Keratinocyte (primary cell): ENCODE results near the gene PDK1. TPM values are rescaled to one million over a fixed set of nuclear protein-coding genes. Genes with fewer than 3 reads are reported as not detected.
"Not testable (repeated sequence)": the region's sequence is repeated elsewhere in the genome, so short reads cannot be mapped to it uniquely, and the experiment has no call there.

Source experiments
- DNase-seq: peaks from one replicate; pipeline ENCODE4 v3.0.0-alpha.2; 2011; ENCODE audit warnings: low read depth, missing footprints, low spot score
- FAIRE-seq: peaks from 2 replicates; lab custom pipeline; 2011; peaks lifted over from hg19 to GRCh38; lab: Jason Lieb, UNC
- H2AFZ ChIP-seq: 2 replicates; pipeline ENCODE4 v1.6.0; 2012; ENCODE audit warnings: low read length, control low read depth, inconsistent platforms; ENCODE audit not compliant: control insufficient read depth
- H3K27ac ChIP-seq: 2 replicates; pipeline ENCODE4 v1.5.1; 2011; ENCODE audit warnings: low read length; ENCODE audit not compliant: control insufficient read depth, insufficient read depth
- H3K27me3 ChIP-seq: 3 replicates; pipeline ENCODE4 v1.6.0; 2011; ENCODE audit warnings: low read length; ENCODE audit not compliant: control insufficient read depth, insufficient read depth; ENCODE audit errors: extremely low read depth
- H3K36me3 ChIP-seq, 2 experiments: 2 replicates in 1 of 2; 3 replicates in 1 of 2; pipeline ENCODE4 v1.5.1; 2011; ENCODE audit warnings: low read length in 2 of 2, mild to moderate bottlenecking in 1 of 2; ENCODE audit not compliant: control insufficient read depth in 2 of 2, insufficient read depth in 2 of 2; ENCODE audit errors: extremely low read depth in 1 of 2
- H3K4me1 ChIP-seq: 3 replicates; pipeline ENCODE4 v1.5.1; 2011; ENCODE audit warnings: low read length; ENCODE audit not compliant: control insufficient read depth, insufficient read depth; ENCODE audit errors: extremely low read depth
- H3K4me2 ChIP-seq: 3 replicates; pipeline ENCODE4 v1.6.0; 2011; ENCODE audit warnings: low read depth, low read length; ENCODE audit not compliant: control insufficient read depth, insufficient read depth; ENCODE audit errors: extremely low read depth
- H3K4me3 ChIP-seq, 3 experiments: fragments of 200-600 bp in 1 of 3; sonication (generic) in 1 of 3; 2 replicates in 2 of 3; 3 replicates in 1 of 3; pipeline ENCODE4 v1.5.1; 2011 to 2016; ENCODE audit warnings: low read length in 3 of 3, mild to moderate bottlenecking in 3 of 3, control low read depth in 2 of 3, inconsistent platforms in 1 of 3, low read depth in 1 of 3, mixed read lengths in 1 of 3, mixed run types in 1 of 3, moderate library complexity in 1 of 3; ENCODE audit not compliant: control insufficient read depth in 2 of 3, insufficient read depth in 2 of 3; ENCODE audit errors: extremely low read depth in 1 of 3
- H3K79me2 ChIP-seq: 2 replicates; pipeline ENCODE4 v1.6.0; 2012; ENCODE audit warnings: low read length; ENCODE audit not compliant: control insufficient read depth, insufficient read depth
- H3K9ac ChIP-seq: 3 replicates; pipeline ENCODE4 v1.6.0; 2011; ENCODE audit warnings: low read length; ENCODE audit not compliant: control insufficient read depth, insufficient read depth; ENCODE audit errors: extremely low read depth
- H3K9me1 ChIP-seq: 3 replicates; pipeline ENCODE4 v1.6.0; 2011; ENCODE audit warnings: low read length; ENCODE audit not compliant: control insufficient read depth, insufficient read depth; ENCODE audit errors: extremely low read depth
- H3K9me3 ChIP-seq: 2 replicates; pipeline ENCODE4 v1.5.1; 2012; ENCODE audit warnings: low read depth, low read length; ENCODE audit not compliant: control insufficient read depth
- H4K20me1 ChIP-seq: 3 replicates; pipeline ENCODE4 v1.6.0; 2011; ENCODE audit warnings: low read length; ENCODE audit not compliant: control insufficient read depth, insufficient read depth; ENCODE audit errors: extremely low read depth
- CTCF ChIP-seq, 3 experiments: IDR thresholded peaks in 1 of 3; conservative IDR thresholded peaks in 1 of 3; optimal IDR thresholded peaks in 1 of 3; 2 replicates in 2 of 3; 3 replicates in 1 of 3; pipeline versions ENCODE3 to v1.5.1; 2011; ENCODE audit warnings: low read length in 3 of 3, mild to moderate bottlenecking in 3 of 3, moderate library complexity in 2 of 3, control low read depth in 1 of 3, inconsistent platforms in 1 of 3; ENCODE audit not compliant: insufficient read depth in 2 of 3; ENCODE audit errors: extremely low read depth in 1 of 3
- EZH2 ChIP-seq: IDR thresholded peaks from one replicate; pipeline ENCODE4 v1.6.1; 2012; ENCODE audit warnings: inconsistent platforms, mild to moderate bottlenecking, low read length, moderate library complexity
- dilution Hi-C: fragments of 300-500 bp; cut with MboI; formaldehyde crosslinking; loops from one replicate; pipeline ENCODE4 v1.7.0; 2020; ENCODE audit warnings: low sequenced_read_pairs; ENCODE audit not compliant: extremely low pct_ligation_motif_present
- polyA plus RNA-seq, 5 experiments: library from polyadenylated mRNA; depleted of rRNA in 3 of 5; stranded (reverse) in 3 of 5; stranded (forward) in 1 of 5; unstranded in 1 of 5; fragments of >200 nt; gene quantifications; 1 replicate in 1 of 5; 2 replicates in 3 of 5; 3 replicates in 1 of 5; pipeline versions ENCODE4 v1.2.1 to v1.2.3, GENCODE V29; 2011 to 2012; ENCODE audit warnings: missing spikeins in 2 of 5, low read depth in 1 of 5, low replicate concordance in 1 of 5

PDK1 gene
- polyA plus RNA-seq, 1 donor (not counting 4 experiments of a cell fraction or from before 2014, with no cell fraction given): 29.2 TPM

DNA sequence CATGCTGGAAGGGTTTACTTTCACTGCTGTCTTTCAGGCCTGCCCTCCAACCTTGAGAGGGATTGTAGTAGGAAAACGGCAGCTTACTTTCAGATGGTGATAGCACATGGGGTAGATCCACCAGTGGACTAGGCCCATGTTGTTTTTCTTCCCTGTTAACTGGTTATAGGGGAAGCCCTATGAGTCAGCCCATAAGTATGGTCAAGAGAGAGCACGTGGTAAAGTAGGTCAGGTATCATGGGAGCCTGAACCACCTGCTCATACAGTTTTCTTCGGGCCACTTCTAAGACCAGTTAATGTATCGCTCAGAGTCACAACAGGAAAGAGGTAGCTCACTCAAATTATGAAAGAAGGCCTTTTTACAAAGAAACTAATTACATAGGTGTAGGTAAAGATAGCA is 33.0 kb downstream of the PDK1 start:
- dilution Hi-C loops: no loop called here
- Histone ChIP-seq H3K9me3 (no peaks in the 10 kb centered on the region), H3K36me3 (peaks cover 15 to 27% of the 10 kb centered on the region in 2 experiments), H2AFZ (no peak overlapping the region), H3K4me1 (no peaks in the 10 kb centered on the region), H3K4me3 (no peak overlapping the region), H3K4me2 (no peak overlapping the region), H4K20me1 (no peaks in the 10 kb centered on the region), H3K27ac (no peak overlapping the region), H3K9ac (no peak overlapping the region), H3K27me3 (no peaks in the 10 kb centered on the region), H3K9me1 (no peaks in the 10 kb centered on the region), H3K79me2 (no peaks in the 10 kb centered on the region)
- no peak for FAIRE-seq
- TF ChIP-seq EZH2: no peak
- no peak for TF ChIP-seq CTCF (optimal IDR thresholded peaks at IDR 0.05 in 1 of 3, IDR thresholded peaks at IDR 0.05 in 1 of 3, conservative IDR thresholded peaks at IDR 0.05 in 1 of 3; ENCODE audit: extremely low read depth in 1 of 3, insufficient read depth in 2 of 3, low read length in 3 of 3)
- DNase-seq: no peak

- H3K9me3 ChIP-seq, H2AFZ ChIP-seq, H3K4me2 ChIP-seq, dilution Hi-C loops, H3K9me1 ChIP-seq, H4K20me1 ChIP-seq, H3K27ac ChIP-seq, H3K79me2 ChIP-seq, H3K9ac ChIP-seq, FAIRE-seq, DNase-seq, H3K4me3 ChIP-seq, H3K4me1 ChIP-seq, H3K27me3 ChIP-seq: not testable (repeated sequence)
- H3K36me3 ChIP-seq: peaks cover 13 to 36% of the 10 kb centered on the region in 2 experiments
Observed at GRCh38 chr2:172591386-172591785, 35.5 kb downstream of the PDK1 start.

DNA sequence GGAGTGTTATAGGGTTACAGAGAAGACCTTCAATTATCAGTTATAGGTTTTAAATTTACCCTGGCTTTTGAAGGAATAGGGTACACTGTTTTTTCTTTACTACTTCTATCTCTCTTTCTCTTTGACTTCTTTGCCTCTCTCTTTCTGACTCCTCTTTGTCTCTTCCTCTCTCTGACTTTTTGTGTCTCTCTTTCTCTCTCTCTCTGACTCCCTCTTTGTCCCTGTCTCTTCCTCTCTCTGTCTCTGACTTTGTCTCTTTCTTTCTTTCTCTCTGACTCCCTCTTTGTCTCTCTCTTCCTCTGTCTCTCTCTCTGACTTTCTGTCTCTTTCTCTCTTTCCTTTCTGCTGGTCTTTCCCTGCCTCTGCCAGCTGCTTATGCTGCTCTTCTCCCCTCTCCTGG is 36.3 kb downstream of the PDK1 start:
- H3K4me2 ChIP-seq, H3K9me3 ChIP-seq, H3K4me3 ChIP-seq, H3K27ac ChIP-seq, H2AFZ ChIP-seq, H3K9ac ChIP-seq, H3K9me1 ChIP-seq, H4K20me1 ChIP-seq, DNase-seq, H3K27me3 ChIP-seq, H3K79me2 ChIP-seq, H3K4me1 ChIP-seq, FAIRE-seq, dilution Hi-C loops: not testable (repeated sequence)
- H3K36me3 ChIP-seq: peaks cover 14 to 35% of the 10 kb centered on the region in 2 experiments
